ENCODE measurements around the gene ZNF143.
"Not testable (repeated sequence)": the region's sequence is repeated elsewhere in the genome, so short reads cannot be mapped to it uniquely, and the experiment has no call there.

The ZNF143 gene

DNA sequence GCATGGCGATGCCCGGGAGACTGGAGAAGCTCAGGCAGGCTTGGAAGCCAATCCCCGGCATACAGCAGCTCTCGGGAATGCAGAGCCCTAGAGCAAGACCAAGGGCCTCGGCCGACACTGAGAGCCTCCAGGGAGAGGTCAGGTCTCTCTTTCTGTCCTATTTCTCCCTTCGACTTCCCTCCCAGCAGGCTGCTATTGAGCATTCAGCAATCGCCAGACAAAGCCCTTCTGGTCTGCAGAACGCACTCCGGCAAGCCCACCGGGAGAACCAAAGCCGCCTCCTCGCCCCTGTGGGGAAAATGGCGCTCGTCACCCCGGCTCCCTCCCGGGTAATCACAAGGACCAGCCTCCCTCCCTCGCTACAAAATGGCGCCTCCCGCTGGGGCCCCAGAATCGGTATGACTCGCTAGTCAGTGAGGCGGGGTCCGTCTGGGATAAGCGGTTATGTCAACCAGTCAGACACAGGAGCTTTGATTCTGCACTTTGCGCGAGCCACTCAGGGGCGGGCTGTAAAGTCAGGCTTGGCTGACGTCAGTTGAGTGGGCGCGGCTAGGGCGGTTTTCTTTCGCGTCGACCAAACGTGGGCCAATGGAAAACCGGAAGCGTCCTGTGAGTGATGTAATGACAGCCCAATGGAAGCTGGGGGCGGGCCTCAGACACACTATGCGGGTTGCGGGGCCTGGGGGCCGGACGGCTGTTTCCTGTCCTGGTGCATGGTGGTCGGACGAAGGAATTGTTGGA, at the start of gene ZNF143:
ZNF143 (plus strand) TSS at position 691 of the 741 bp plus-strand sequence. CDS start 10,297 bp downstream, outside the sequence.
- peak; percentile 99 for DNase-seq

DNA sequence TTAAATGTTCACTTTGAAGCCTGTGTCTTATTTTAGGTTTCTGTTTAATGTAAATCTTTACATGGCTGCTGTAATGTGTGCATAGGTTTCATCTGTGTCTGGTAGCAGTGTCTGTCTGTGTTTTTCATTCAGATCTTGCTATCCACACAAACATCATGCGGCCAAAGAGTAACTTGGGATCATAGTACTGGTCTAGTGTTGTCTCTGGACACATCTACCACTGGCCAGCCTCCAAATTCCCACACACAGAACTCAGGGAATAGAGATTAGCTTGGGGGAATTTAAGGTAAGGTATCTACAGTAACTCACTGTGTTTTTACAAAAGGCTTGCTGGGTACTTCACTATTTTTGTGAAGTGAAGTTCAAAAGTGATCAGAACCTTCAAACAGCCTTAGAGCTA, 32.1 kb upstream of the ZNF143 start:
- no peak for DNase-seq

DNA sequence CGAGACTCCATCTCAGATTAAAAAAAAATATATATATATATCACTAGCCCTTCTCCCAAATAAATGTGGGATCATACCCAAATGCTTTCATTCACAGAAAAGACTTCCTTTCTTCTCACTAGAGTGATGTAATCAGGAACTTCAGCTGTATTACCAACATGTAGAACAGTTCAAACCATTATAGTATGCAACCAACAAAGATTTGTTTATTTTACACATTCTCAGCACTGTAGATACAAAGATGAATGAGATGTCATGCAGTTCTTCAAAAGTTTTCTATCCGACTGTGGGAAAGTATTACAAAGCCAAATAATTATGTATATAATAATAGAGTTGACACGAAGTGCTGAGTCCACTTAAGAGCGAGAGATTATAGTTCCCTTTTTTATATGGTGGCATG, 22.2 kb upstream of the ZNF143 start:
- DNase-seq = no peak

DNA sequence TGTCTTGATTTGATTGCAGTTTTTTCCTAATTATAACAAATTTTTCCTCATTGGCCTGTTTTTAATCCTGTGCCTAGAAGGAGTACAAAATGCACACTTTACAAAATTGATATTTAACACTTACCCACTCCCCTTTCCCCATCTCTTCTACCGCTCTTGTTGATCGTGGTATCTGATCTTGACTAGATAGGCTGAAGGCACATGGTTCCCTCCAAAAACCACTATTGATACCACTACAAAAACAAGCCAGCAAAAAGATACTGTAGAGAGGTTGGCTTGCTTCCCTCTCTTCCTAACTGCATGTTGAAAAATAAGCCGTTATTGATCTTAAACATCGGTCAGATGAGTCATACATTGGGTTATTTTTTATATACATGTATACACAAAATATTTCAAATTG, 14.6 kb upstream of the ZNF143 start:
- DNase-seq = no peak

DNA sequence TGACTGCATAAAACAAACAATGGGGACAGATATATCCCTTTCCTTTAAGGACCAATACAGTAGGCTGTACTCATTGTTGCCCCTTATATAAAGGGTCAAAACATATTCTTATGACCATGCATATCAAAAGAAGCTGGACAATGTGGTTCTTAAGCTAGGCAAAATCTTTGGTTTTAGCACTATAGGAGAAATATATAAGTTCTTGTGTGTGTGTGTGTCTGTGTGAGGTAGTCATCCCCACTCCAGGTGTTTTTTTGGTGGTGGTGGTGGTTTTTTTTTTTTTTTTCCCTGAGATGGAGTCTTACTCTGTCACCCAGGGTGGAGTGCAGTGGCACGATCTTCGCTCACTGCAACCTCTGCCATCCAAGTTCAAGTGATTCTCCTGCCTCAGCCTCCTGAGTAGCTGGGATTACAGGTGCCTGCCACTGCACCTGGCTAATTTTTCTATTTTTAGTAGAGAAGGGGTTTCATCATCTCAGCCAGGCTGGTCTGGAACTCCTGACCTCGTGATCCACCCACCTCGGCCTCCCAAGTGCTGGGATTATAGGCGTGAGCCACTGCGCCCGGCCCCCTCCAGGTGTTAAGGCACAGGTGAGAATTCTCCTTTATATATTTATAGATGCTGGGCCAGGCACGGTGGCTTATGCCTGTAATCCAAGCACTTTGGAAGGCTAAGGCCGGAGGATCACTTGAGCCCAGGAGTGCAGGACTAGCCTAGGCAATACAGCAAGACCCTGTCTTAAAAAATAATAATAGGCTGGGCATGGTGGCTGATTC, 12.0 kb upstream of the ZNF143 start:
- DNase-seq = no peak

DNA sequence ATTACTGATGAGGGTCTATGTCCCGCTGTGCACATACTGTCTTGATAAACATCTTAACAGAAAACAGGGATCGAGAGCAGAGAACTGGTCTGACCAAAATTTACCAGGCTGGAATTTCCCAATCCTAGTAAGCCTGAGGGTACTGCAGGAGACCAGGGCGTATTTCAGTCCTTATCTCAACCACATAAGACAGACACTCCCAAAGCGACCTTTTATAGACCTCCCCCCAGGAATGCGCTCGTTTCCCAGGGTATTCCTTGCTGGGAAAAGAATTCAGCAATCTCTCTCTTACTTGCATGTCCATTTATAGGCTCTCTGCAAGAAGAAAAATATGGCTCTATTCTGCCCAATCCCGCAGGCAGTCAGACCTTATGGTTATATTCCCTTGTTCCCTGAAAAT, 8.8 kb upstream of the ZNF143 start:
- DNase-seq = not testable (repeated sequence)

DNA sequence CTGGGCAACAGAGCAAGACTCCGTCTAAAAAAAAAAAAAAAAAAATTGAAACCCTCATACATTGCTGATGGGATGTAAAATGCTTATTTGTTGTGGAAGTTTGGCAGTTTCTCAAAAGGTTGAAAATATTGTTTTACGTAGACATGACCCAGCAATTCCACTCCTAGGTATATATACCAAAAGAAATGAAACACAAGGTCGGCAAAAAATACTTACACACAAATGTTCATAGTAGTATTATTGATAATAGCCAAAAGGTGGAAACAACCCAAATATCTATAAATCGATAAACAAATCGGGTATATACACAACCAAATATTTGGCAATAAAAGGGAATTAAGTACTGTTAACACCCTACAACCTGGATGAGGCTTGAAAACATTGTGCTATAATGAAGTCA, 5.1 kb upstream of the ZNF143 start:
- DNase-seq = no peak

DNA sequence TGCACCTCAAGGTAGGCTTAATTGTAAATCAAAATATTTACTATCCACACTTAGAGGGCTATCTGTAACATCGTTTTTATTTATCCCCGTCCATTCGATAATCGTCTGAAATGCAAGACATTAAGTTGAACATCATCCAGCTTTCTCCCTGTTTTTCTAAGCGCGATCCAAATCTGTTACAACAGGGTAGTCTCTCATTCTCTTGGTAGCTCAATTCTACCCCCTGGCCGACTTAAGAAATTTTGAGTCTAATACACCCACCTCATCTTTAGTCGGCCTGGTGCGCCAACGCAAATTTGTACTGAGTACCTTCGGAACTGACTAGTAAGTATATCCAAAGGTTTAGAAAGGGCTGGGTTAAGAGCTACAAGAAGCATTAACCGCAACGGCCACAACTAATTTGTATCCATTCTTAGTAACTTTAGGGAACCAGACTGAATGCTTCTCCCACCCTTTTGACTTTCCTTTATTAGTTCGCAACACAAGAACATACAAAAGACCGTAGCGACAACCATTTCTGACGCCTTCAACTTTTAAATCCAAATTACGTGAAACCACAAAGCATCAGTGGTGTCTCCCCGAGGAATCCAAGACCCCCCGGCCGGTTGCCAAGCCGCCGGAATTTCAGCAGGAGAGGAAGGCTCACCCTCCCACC, 1.0 kb upstream of the ZNF143 start:
- DNase-seq = no peak

DNA sequence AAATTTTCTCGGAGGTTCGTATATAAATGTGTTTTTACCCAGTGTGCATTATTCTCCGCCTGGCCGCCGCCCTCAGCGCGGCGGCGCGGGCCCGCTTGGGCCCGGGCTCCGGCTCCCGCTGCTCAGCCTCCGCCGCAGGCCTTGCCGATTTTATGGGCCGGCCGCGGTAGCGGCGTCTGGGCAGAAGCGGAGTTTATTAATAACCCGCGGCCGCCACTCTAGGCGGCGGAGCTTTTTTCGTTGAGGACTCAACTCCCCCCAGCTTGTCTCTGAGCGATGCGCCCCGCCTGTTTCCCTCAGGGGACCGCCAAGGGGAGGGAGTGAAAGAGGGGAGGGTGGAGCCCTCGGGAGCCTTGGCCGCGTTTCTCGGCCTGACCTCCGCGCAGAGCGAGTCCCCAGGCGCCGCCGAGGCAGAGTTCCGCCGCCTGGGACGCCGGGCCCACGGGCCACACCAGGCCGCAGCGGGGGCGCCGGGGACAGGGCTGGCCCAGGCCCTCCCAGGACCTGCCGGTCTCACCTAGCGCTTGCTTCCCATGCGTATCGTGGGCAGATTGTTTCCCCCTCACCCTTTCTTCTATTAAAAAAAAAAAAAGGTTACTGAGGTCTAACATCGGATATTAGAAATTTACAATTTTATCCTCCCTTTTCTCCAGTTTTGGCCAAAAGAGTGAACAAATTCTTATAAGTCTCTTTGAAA, 399 bp downstream of the ZNF143 start:
- peak; percentile 98 for DNase-seq

DNA sequence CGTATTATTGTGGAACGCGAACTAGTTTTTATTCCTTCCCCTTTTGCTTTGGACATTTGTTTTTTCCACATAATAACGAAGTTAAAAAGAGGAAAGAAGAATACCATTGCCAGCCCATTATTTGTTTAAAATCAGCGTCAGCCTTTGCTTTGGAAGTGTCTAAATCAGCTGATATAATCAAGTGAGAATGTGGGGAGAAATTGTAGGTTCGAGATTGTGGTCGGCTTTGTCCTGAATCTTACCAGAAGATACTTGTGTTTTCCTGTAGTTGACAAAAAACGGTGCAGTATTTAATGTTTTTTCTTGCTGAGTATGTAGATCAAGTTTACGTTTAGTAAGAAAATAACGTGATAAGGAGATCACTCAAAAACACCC, 935 bp downstream of the ZNF143 start:
- DNase-seq = peak; percentile 38

DNA sequence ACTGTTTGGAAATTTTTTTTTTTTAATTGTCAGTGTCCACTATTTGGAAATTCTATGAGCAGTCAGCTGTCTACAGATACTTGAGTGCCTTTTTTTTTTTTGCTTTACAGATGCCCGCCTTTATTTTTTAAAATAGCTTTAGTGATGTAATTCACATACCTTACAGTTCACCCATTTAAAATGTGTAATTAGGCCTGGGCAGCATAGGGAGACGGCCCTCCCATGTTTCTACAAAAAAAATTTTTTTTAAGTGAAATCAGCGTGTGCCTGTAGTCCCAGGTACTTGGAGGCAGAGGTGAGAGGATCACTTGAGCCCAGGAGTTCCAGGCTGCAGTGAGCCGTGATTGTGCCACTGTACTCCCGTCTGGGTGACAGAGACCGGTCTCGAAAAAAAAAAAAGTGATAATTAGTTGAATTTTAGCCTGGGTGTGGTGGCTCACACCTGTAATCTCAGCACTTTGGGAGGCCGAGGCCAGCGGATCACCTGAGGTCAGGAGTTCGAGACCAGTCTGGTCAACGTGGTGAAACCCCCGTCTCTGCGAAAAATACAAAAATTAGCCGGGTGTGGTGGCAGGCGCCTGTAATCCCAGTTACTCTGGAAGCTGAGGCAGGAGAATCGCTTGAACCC, 1.5 kb downstream of the ZNF143 start:
- DNase-seq = no peak

DNA sequence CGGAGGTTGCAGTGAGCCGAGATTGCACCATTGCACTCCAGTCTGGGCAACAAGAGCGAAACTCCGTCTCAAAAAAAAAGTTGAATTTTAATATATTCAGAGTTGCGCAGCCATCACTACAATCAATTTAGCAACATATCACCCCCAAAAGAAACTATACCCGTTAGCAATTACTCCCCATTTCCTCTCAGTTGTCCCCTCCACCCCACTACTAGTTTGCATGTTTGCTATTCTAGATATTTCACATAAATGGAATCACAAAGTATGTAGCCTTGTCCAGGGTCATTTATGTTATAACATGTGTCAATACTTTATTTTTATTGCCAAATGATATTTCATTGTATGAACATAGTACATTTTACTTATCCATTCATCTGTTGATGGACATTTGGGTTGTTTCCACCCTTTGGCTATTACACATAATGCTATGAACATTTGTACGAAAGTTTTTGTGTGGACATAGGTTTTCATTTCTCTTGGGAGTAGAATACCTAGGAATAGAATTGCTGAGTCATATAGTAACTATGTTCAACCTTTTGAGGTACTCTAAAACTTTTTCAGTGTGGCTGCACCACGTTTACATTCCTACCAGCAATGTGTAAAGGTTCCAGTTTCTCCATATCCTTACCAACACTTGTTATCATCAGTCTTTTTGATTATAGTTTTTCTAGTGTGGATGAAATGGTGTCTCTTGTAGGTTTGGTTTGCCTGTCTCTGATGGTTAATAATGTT, 2.2 kb downstream of the ZNF143 start:
- DNase-seq = no peak

DNA sequence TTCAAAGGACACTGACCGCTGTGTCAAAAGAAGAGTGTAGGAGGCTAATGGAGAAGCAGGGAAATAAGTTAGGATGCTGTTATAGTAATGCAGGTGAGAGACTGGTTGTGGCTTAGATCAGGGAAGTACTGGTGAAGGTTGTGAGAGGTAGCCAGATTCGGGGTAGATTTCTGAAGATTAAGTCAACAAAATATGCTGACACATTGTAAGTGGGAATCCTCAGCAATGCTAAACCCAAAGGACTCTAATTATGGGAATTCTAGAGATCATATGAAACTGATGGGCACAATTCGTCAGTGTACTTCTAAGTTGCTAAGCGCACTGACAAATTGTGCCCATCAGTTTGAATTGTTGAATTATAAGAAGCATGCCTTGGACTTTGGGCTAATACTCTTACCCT, 10.0 kb downstream of the ZNF143 start:
- DNase-seq = no peak

DNA sequence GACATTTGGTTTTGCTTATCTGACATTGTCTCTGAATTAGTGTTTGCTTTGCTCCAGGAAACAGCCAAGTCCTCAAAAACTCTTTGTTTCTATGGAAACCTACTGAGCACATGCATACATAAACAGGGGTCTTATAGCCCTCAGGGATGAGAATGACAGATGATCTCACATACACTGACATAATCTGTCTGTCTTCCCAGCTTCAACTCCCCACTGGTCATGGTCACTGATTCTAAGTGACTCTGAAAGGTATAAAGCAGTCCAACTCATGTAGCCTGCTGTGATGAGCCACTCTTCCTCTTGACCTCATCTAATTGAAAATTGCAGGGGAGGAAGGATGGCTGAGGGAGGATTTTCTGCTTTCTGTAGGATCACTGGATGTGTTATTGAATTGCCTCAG, 12.6 kb downstream of the ZNF143 start:
- no peak for DNase-seq

DNA sequence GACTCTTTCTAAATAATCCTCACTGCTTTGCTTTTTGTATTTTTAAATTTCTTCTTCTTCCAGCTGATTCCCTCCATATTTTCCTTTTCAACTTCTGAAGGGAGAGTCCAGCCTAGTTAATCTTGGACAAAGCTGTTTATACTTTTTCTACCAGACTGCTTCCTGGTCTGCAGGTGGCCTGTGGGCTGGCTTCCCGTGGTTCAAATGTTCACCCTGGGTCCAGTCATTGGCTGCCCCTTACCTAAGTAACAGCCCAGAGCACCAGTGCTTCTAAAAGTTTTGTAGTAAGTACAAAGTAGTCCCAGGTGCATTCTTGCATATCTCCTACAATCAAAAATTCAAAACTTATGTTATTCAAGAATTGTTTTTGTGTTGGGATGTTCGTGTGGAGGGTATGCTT, 19.1 kb downstream of the ZNF143 start:
- no peak for DNase-seq

DNA sequence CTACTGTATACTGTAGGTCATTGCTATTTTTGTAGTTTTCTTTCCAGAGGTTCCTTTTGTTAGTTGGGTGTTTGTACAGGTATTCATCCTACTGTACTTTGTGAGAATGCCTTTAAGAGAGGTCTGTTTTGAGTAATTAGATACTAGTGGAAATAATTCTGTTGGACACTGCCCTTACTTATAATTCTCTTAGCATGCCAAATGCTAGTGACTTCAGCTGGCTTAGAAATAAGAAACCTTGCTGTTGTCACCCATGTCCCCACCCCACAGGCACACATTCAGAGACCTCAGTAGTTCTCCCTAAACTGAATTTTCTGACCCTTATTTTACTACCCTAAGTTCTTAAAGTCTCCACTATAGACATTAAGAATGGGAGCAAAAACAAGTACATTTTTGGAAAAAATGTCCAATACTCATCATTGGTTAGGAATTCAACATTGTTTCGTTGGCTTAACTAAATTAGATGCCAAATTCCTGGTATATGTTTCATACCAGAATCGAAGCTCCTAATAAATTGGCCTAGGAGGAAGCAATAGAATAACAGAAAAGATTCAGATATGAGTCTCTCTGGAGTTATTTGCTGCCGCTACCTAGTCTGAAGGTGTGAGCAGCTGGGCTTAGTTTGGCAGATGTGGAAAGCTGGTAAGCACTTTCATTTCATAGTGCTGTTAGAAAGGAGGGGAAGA, 28.4 kb downstream of the ZNF143 start:
- no peak for DNase-seq

DNA sequence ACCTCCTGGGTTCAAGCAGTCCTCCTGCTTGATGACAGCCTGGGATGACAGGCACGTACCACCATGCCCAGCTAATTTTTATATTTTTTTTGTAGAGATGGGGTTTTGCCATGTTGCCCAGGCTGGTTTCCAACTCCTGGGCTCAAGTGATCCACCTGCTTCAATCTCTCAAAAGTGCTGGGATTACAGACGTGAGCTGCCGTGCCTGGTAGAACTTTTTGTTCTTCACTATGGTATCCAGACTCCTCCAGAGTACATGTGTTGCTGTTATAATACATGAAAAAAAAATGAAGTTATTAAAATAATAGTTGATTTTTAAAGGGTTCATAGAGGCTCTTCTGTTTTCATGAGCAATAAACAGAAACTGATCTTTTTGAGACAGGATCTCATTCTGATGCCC, 29.6 kb downstream of the ZNF143 start:
- DNase-seq = no peak

DNA sequence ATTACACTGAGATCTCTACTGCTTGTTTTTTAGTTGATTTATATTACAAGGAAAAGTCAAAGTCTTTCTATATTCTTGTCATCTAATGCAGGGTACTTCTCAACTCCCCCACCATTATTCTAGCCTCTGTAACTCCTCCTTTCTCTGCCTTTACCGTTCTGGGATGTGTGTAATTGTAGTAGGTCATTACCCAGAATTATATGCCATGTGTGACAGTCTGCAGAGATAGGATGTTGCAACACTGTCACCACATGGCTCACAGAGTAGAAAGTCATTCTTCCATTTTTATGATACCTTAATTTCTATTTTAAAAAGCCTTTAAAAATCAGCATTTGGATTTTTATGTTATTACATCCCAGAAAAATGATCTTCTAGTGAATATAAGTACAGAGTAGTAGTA, 32.7 kb downstream of the ZNF143 start:
- no peak for DNase-seq

DNA sequence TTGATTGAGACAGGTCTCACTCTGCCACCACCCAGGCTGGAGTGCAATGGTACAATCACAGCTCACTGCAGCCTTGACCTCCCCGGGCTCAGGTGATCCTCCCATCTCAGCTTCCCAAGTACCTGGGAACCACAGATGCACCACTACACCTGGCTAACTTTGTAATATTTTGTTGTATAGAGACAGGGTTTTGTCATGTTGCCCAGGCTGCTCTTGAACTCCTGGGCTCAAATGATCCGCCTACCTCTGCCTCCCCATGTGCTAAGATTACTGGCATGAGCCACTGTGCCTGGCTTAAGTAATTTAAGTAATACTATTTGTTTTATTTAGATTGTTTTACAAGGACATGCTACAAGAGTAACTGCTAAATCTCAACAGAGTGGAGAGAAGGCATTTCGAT, 33.5 kb downstream of the ZNF143 start:
- DNase-seq = no peak

DNA sequence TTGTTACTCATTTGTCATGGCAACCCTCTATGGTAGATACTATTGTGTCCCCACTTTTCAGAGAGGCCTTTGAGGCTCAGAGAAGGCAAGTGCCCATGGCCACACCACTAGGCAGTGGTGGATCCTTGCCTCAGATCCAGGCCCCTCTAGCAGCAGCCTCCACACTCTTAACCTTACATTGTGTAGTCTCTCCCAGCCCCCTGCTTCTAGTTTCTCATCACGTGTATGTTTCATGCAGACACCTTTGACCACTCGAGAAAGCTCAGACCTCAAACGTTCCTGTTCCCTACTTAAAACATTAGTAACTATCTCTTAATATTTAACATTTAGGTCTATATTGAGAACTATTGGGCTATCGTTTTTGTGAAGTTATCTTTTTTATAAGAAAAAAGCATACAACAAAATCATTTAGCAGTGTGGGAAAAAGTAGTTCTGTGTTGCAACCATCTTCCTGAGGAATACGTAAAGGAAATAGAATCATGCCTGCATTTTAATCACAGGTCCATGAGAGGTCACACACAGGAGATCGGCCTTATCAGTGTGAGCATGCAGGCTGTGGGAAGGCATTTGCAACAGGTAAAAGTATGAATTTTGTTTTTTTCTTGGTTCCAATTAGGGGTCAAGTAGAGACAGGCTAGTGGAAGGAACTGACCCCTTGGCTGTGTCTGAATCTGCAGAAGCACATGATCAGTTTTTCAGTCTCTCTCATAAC, 35.1 kb downstream of the ZNF143 start:
- DNase-seq = no peak

Measured in NCI-H526 treated with DMSO at 0.1 percent for 48 hours (cell line).